ENCODE measurements around the gene CCDC116. TPM values are rescaled to one million over a fixed set of nuclear protein-coding genes. Genes with fewer than 3 reads are reported as not detected.

Gene CCDC116, protein sequence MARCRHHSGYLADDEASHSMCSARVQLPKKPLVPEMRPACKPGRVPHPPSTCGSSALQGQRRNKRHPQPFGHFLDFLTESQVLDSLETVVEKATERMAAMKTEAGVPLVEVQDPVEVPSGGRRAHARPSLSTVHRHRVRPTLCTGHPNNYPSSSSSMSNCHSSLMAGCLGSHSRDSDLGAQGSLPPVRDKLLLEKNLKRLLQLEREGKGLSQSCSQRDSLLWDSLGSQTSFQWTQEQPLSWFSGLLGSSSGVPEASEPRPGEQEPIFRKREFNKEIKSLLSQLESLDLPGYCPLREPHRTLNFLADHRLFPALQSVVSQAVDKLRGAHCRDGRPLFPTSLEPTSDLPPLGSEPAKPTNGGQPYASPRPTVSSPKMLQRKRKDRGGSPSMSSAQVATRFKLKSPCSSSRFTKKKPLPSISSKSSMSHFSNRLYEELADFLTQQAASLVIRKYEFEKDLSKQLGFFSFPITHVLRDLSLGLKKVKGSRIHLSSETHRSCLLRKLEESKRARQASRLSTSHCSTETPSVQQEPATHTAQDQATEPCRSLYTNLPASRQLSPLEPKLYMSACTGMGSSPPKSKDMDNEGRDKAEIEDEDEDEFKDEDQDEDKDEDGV
- total RNA-seq (under 1 TPM; 0.71 to 0.74 TPM), polyA plus RNA-seq (under 1 TPM; 0.37 to 0.73 TPM)
- long read RNA-seq, donor 1: 0 reads
- long read RNA-seq, donor 2: 0 reads
- long read RNA-seq, donor 3: 0 reads
- long read RNA-seq, donor 4: 0 reads
- long read RNA-seq, donor 5: 0 reads

DNA sequence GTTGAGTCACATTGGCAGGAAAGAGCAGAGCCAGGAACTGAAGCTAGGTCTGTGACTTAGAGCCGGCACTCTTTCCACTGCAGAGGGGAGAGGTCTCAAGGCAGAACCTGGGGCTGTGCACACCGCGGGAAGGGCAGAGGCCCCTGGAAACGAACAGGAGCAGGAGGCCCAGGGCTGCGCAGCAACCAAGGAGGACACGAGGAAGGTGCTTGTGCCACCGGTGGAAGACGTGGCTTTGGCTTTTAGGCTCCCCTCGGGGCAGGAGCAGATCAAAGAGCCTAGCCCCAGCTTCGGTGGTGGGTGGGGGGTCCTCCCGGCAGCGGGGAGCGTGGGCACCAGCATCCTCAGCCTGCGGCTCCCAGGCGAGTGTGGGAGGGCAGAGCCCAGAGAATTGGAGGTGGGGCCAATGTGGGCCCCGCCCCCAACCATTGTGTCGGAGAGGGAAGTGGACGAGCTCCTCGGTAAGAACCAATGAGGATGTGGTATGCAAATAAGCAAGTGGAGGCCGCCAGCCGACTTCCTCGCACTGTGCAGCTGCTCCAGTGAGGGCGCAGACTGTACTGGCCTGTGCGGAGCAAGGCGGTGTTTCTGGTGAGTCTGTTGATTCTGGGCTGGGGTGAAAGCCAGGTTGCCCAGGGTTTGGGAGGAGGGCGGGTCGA is at the start of gene CCDC116:
TSS of gene CCDC116 (plus strand) at position 524 of the 659 bp plus-strand sequence. CDS start 422 bp downstream, outside the sequence.
- Histone ChIP-seq H3K4me3 (no peak within 1 kb of the TSS), H3K4me1 (ENCODE audit: control insufficient read depth in 5 of 5, insufficient read depth in 5 of 5, low read length in 5 of 5) (peaks cover 0 to 8% (median 4%) of the 10 kb centered on the region in 5 donors), H3K27ac (ENCODE audit: low read depth in 1 of 2, low read length in 1 of 2) (no peak within 1 kb of the TSS), H3K27me3 (ENCODE audit: control insufficient read depth in 3 of 3, insufficient read depth in 3 of 3, low read length in 2 of 3) (no peaks in the 10 kb centered on the region), H3K9me3 (ENCODE audit: control insufficient read depth in 4 of 4, insufficient read depth in 3 of 4, low read length in 3 of 4) (no peaks in the 10 kb centered on the region), H3K36me3 (ENCODE audit: control insufficient read depth in 4 of 4, insufficient read depth in 4 of 4, low read length in 4 of 4) (no peaks in the 10 kb centered on the region), H3K9ac (ENCODE audit: insufficient read depth in 1 of 2, low read length in 2 of 2) (no peak within 1 kb of the TSS)
- WGBS, 2 donors: 38 to 80% methylated on average over 27 of the region's 27 CpGs
- ATAC-seq (ENCODE audit: insufficient read depth, low FRiP score) (no peak), DNase-seq (no peak)
- no peak for TF ChIP-seq CTCF (IDR thresholded peaks at IDR 0.05; ENCODE audit: control extremely low read depth, extremely low read depth)

GRCh38 chr22:21582801-21583740 is 49.5 kb upstream of the CCDC116 start:
- H3K27me3 ChIP-seq (ENCODE audit: control insufficient read depth in 3 of 3, insufficient read depth in 3 of 3, low read length in 2 of 3): no peaks in the 10 kb centered on the region
- no peak overlapping the region for H3K4me3 ChIP-seq
- TF ChIP-seq CTCF (IDR thresholded peaks at IDR 0.05; ENCODE audit: control extremely low read depth, extremely low read depth): no peak
- H3K36me3 ChIP-seq (ENCODE audit: control insufficient read depth in 4 of 4, insufficient read depth in 4 of 4, low read length in 4 of 4): peaks cover 0 to 1% (median 0%) of the 10 kb centered on the region in 4 donors
- peaks cover 0 to 16% (median 0%) of the 10 kb centered on the region in 5 donors for H3K4me1 ChIP-seq (ENCODE audit: control insufficient read depth in 5 of 5, insufficient read depth in 5 of 5, low read length in 5 of 5)
- ATAC-seq (ENCODE audit: insufficient read depth, low FRiP score) (no peak), DNase-seq (no peak)
- H3K9me3 ChIP-seq (ENCODE audit: control insufficient read depth in 4 of 4, insufficient read depth in 3 of 4, low read length in 3 of 4): peaks cover 0 to 1% (median 0%) of the 10 kb centered on the region in 4 donors
- H3K27ac ChIP-seq (ENCODE audit: low read depth in 1 of 2, low read length in 1 of 2): no peak overlapping the region
- 68 to 79% methylated on average over 10 of the region's 10 CpGs for WGBS, 2 donors
- no peak overlapping the region for H3K9ac ChIP-seq (ENCODE audit: insufficient read depth in 1 of 2, low read length in 2 of 2)

DNA sequence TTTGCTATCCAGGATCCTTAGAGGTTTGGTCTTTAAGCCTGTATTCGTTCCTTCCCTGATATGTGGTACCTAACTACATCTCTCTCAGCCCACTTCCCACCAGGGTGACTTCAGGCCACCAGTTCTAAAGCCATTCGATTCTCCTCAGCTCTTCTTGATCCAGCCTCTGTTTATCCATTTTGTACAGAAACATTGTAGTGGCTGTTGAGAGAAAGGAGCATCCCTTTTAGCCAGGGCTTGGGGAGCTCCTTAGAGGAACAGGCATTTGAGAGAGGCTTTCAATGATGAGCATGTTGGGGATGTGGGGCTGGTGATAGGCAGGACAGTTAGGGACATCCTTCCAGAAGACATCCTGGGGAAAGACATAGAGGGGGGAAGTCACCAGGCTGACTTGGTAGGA is 47.2 kb upstream of the CCDC116 start:
- WGBS, 2 donors: 84 to 90% methylated on average over 2 of the region's 2 CpGs

More for the DNA sequence above, 47.2 kb upstream of the CCDC116 start:
- Histone ChIP-seq H3K4me3 (no peak overlapping the region), H3K4me1 (ENCODE audit: control insufficient read depth in 5 of 5, insufficient read depth in 5 of 5, low read length in 5 of 5) (peaks cover 0 to 11% (median 0%) of the 10 kb centered on the region in 5 donors), H3K27me3 (ENCODE audit: control insufficient read depth in 3 of 3, insufficient read depth in 3 of 3, low read length in 2 of 3) (no peaks in the 10 kb centered on the region), H3K9ac (ENCODE audit: insufficient read depth in 1 of 2, low read length in 2 of 2) (no peak overlapping the region), H3K36me3 (ENCODE audit: control insufficient read depth in 4 of 4, insufficient read depth in 4 of 4, low read length in 4 of 4) (peaks cover 0 to 1% (median 0%) of the 10 kb centered on the region in 4 donors), H3K27ac (ENCODE audit: low read depth in 1 of 2, low read length in 1 of 2) (no peak overlapping the region), H3K9me3 (ENCODE audit: control insufficient read depth in 4 of 4, insufficient read depth in 3 of 4, low read length in 3 of 4) (peaks cover 0 to 1% (median 0%) of the 10 kb centered on the region in 4 donors)
- ATAC-seq (ENCODE audit: insufficient read depth, low FRiP score) (no peak), DNase-seq (no peak)
- TF ChIP-seq CTCF (IDR thresholded peaks at IDR 0.05; ENCODE audit: control extremely low read depth, extremely low read depth): no peak
